ENCODE results near the gene SUZ12.
A peak's percentile ranks its signal among the peaks of the same experiment; 100 is the strongest.

The SUZ12 gene

GRCh38 chr17:32006957-32007462 lies 70.2 kb downstream of the SUZ12 start, which contains the start of gene LRRC37B:
Gene LRRC37B, plus strand, starts transcription at chr17:32007383. Its CDS starts 14,010 bp downstream, at chr17:32021393.
- Histone ChIP-seq H3K4ac (ENCODE audit: low read length) (no peak within 1 kb of the TSS), H3K79me1 (ENCODE audit: low read depth, low read length) (peaks cover 4% of the 10 kb centered on the region), H2AK5ac (ENCODE audit: low read depth, low read length) (no peak within 1 kb of the TSS), H3K36me3 (replicated peaks in 1 of 2; ENCODE audit: control insufficient read depth in 2 of 2, insufficient read depth in 2 of 2, low read length in 2 of 2) (peaks cover 2 to 25% of the 10 kb centered on the region in 2 donors), H3K23ac (ENCODE audit: low read depth, low read length, poor library complexity) (peak within 1 kb of the TSS; percentile 55), H3K9me3 (replicated peaks in 1 of 2; ENCODE audit: control insufficient read depth in 2 of 2, insufficient read depth in 1 of 2, low read depth in 1 of 2, low read length in 2 of 2) (peaks cover 0 to 3% of the 10 kb centered on the region in 2 donors), H3K27ac (replicated peaks; ENCODE audit: low read length) (peak within 1 kb of the TSS; percentile 74), H3K9ac (ENCODE audit: low read depth, low read length, poor library complexity) (peak within 1 kb of the TSS; percentile 96), H2BK120ac (ENCODE audit: low read depth, low read length) (no peak within 1 kb of the TSS), H2AFZ (ENCODE audit: low read length) (peak within 1 kb of the TSS; percentile 99), H4K8ac (ENCODE audit: low read depth, low read length) (no peak within 1 kb of the TSS), H3K14ac (ENCODE audit: low read length) (peak within 1 kb of the TSS; percentile 71), H3K4me2 (ENCODE audit: insufficient read depth, low read length, poor library complexity, severe bottlenecking) (peak within 1 kb of the TSS; percentile 82), H3K4me1 (ENCODE audit: control insufficient read depth in 2 of 2, insufficient read depth in 1 of 2, low read depth in 1 of 2, low read length in 2 of 2) (peaks cover 0 to 2% of the 10 kb centered on the region in 2 donors), H4K91ac (ENCODE audit: low read depth, low read length, poor library complexity) (no peak within 1 kb of the TSS), H2BK12ac (ENCODE audit: low read length) (no peak within 1 kb of the TSS), H2BK15ac (ENCODE audit: low read length) (no peak within 1 kb of the TSS), H3K18ac (ENCODE audit: low read length) (peak within 1 kb of the TSS; percentile 94), H3K4me3 (ENCODE audit: low read length in 2 of 2) (peak within 1 kb of the TSS; percentile 93 to 100), H2BK5ac (ENCODE audit: low read length) (peak within 1 kb of the TSS; percentile 90), H3K27me3 (ENCODE audit: control insufficient read depth in 3 of 3, insufficient read depth in 3 of 3, low read depth in 1 of 3, low read length in 3 of 3) (no peaks in the 10 kb centered on the region)
- peak; percentile 77 for DNase-seq (ENCODE audit: low spot score)
- no CpG with 5 or more reads among the region's 51 CpGs for WGBS, 2 donors (ENCODE audit: extremely low coverage in 2 of 2, insufficient read length in 2 of 2, insufficient replicate concordance in 1 of 2)

- H3K4ac ChIP-seq (ENCODE audit: low read length), result no peak overlapping the region
- no peaks in the 10 kb centered on the region for H3K27me3 ChIP-seq (ENCODE audit: control insufficient read depth in 3 of 3, insufficient read depth in 3 of 3, low read depth in 1 of 3, low read length in 3 of 3)
- no peak overlapping the region for H4K8ac ChIP-seq (ENCODE audit: low read depth, low read length)
- H3K36me3 ChIP-seq (replicated peaks in 1 of 2; ENCODE audit: control insufficient read depth in 2 of 2, insufficient read depth in 2 of 2, low read length in 2 of 2), result peaks cover 0 to 25% of the 10 kb centered on the region in 2 donors
- no peak overlapping the region for H2AK5ac ChIP-seq (ENCODE audit: low read depth, low read length)
- H3K18ac ChIP-seq (ENCODE audit: low read length), result peak overlapping the region; percentile 94
- peaks cover 4% of the 10 kb centered on the region for H3K79me1 ChIP-seq (ENCODE audit: low read depth, low read length)
- peak overlapping the region; percentile 90 for H2BK5ac ChIP-seq (ENCODE audit: low read length)
- peaks cover 0 to 3% of the 10 kb centered on the region in 2 donors for H3K9me3 ChIP-seq (replicated peaks in 1 of 2; ENCODE audit: control insufficient read depth in 2 of 2, insufficient read depth in 1 of 2, low read depth in 1 of 2, low read length in 2 of 2)
- peak overlapping the region; percentile 99 for H2AFZ ChIP-seq (ENCODE audit: low read length)
- peak overlapping the region; percentile 55 for H3K23ac ChIP-seq (ENCODE audit: low read depth, low read length, poor library complexity)
- WGBS, 2 donors (ENCODE audit: extremely low coverage in 2 of 2, insufficient read length in 2 of 2, insufficient replicate concordance in 1 of 2), result no CpG with 5 or more reads among the region's 80 CpGs
- H3K4me2 ChIP-seq (ENCODE audit: insufficient read depth, low read length, poor library complexity, severe bottlenecking), result peak overlapping the region; percentile 78
- H4K91ac ChIP-seq (ENCODE audit: low read depth, low read length, poor library complexity), result no peak overlapping the region
- peaks cover 0 to 2% of the 10 kb centered on the region in 2 donors for H3K4me1 ChIP-seq (ENCODE audit: control insufficient read depth in 2 of 2, insufficient read depth in 1 of 2, low read depth in 1 of 2, low read length in 2 of 2)
- H3K27ac ChIP-seq (replicated peaks; ENCODE audit: low read length), result peak overlapping the region; percentile 74
- no peak overlapping the region for H2BK15ac ChIP-seq (ENCODE audit: low read length)
- H3K14ac ChIP-seq (ENCODE audit: low read length), result peak overlapping the region; percentile 71
- H3K9ac ChIP-seq (ENCODE audit: low read depth, low read length, poor library complexity), result peak overlapping the region; percentile 96
- DNase-seq (ENCODE audit: low spot score), result peak; percentile 39
- H2BK120ac ChIP-seq (ENCODE audit: low read depth, low read length), result no peak overlapping the region
- peak overlapping the region; percentile 93 to 100 for H3K4me3 ChIP-seq (ENCODE audit: low read length in 2 of 2)
- no peak overlapping the region for H2BK12ac ChIP-seq (ENCODE audit: low read length)
These were observed 70.9 kb downstream of the SUZ12 start for GRCh38 chr17:32007463-32008298.

GRCh38 chr17:32009262-32009542 lies 72.4 kb downstream of the SUZ12 start:
- Histone ChIP-seq H3K4me2 (ENCODE audit: insufficient read depth, low read length, poor library complexity, severe bottlenecking) (peak overlapping the region; percentile 11), H2BK120ac (ENCODE audit: low read depth, low read length) (no peak overlapping the region), H3K4ac (ENCODE audit: low read length) (no peak overlapping the region), H2BK15ac (ENCODE audit: low read length) (no peak overlapping the region), H2AFZ (ENCODE audit: low read length) (no peak overlapping the region), H3K18ac (ENCODE audit: low read length) (no peak overlapping the region), H2BK5ac (ENCODE audit: low read length) (no peak overlapping the region), H3K27ac (replicated peaks; ENCODE audit: low read length) (no peak overlapping the region), H3K79me1 (ENCODE audit: low read depth, low read length) (peaks cover 4% of the 10 kb centered on the region), H4K8ac (ENCODE audit: low read depth, low read length) (no peak overlapping the region), H3K4me3 (ENCODE audit: low read length in 2 of 2) (peak overlapping the region in 1 of 2 donors; percentile 100), H4K91ac (ENCODE audit: low read depth, low read length, poor library complexity) (no peak overlapping the region), H3K36me3 (replicated peaks in 1 of 2; ENCODE audit: control insufficient read depth in 2 of 2, insufficient read depth in 2 of 2, low read length in 2 of 2) (peaks cover 0 to 23% of the 10 kb centered on the region in 2 donors), H3K9ac (ENCODE audit: low read depth, low read length, poor library complexity) (no peak overlapping the region), H2BK12ac (ENCODE audit: low read length) (no peak overlapping the region), H3K9me3 (replicated peaks in 1 of 2; ENCODE audit: control insufficient read depth in 2 of 2, insufficient read depth in 1 of 2, low read depth in 1 of 2, low read length in 2 of 2) (peaks cover 0 to 9% of the 10 kb centered on the region in 2 donors), H2AK5ac (ENCODE audit: low read depth, low read length) (no peak overlapping the region), H3K14ac (ENCODE audit: low read length) (no peak overlapping the region), H3K23ac (ENCODE audit: low read depth, low read length, poor library complexity) (no peak overlapping the region), H3K4me1 (ENCODE audit: control insufficient read depth in 2 of 2, insufficient read depth in 1 of 2, low read depth in 1 of 2, low read length in 2 of 2) (peaks cover 0 to 2% of the 10 kb centered on the region in 2 donors), H3K27me3 (ENCODE audit: control insufficient read depth in 3 of 3, insufficient read depth in 3 of 3, low read depth in 1 of 3, low read length in 3 of 3) (no peaks in the 10 kb centered on the region)
- DNase-seq (ENCODE audit: low spot score), result no peak
- WGBS, 2 donors (ENCODE audit: extremely low coverage in 2 of 2, insufficient read length in 2 of 2, insufficient replicate concordance in 1 of 2), result no CpG with 5 or more reads among the region's 2 CpGs

GRCh38 chr17:32010114-32010513 lies 73.3 kb downstream of the SUZ12 start:
- H2BK5ac ChIP-seq (ENCODE audit: low read length), result no peak overlapping the region
- H4K8ac ChIP-seq (ENCODE audit: low read depth, low read length), result no peak overlapping the region
- H2AFZ ChIP-seq (ENCODE audit: low read length), result no peak overlapping the region
- H3K23ac ChIP-seq (ENCODE audit: low read depth, low read length, poor library complexity), result no peak overlapping the region
- no peak overlapping the region for H3K14ac ChIP-seq (ENCODE audit: low read length)
- no peak overlapping the region for H3K18ac ChIP-seq (ENCODE audit: low read length)
- no peak overlapping the region for H3K27ac ChIP-seq (replicated peaks; ENCODE audit: low read length)
- no peak overlapping the region for H2BK120ac ChIP-seq (ENCODE audit: low read depth, low read length)
- no peak overlapping the region for H2AK5ac ChIP-seq (ENCODE audit: low read depth, low read length)
- no peak overlapping the region for H2BK15ac ChIP-seq (ENCODE audit: low read length)
- no peak overlapping the region for H3K9ac ChIP-seq (ENCODE audit: low read depth, low read length, poor library complexity)
- H2BK12ac ChIP-seq (ENCODE audit: low read length), result no peak overlapping the region
- H3K4me2 ChIP-seq (ENCODE audit: insufficient read depth, low read length, poor library complexity, severe bottlenecking), result no peak overlapping the region
- no peak overlapping the region for H3K4me3 ChIP-seq (ENCODE audit: low read length in 2 of 2)
- peaks cover 0 to 23% of the 10 kb centered on the region in 2 donors for H3K36me3 ChIP-seq (replicated peaks in 1 of 2; ENCODE audit: control insufficient read depth in 2 of 2, insufficient read depth in 2 of 2, low read length in 2 of 2)
- H4K91ac ChIP-seq (ENCODE audit: low read depth, low read length, poor library complexity), result no peak overlapping the region
- H3K4me1 ChIP-seq (ENCODE audit: control insufficient read depth in 2 of 2, insufficient read depth in 1 of 2, low read depth in 1 of 2, low read length in 2 of 2), result peaks cover 0 to 2% of the 10 kb centered on the region in 2 donors
- peaks cover 4% of the 10 kb centered on the region for H3K79me1 ChIP-seq (ENCODE audit: low read depth, low read length)
- no CpG with 5 or more reads among the region's 4 CpGs for WGBS, 2 donors (ENCODE audit: extremely low coverage in 2 of 2, insufficient read length in 2 of 2, insufficient replicate concordance in 1 of 2)
- H3K9me3 ChIP-seq (replicated peaks in 1 of 2; ENCODE audit: control insufficient read depth in 2 of 2, insufficient read depth in 1 of 2, low read depth in 1 of 2, low read length in 2 of 2), result peaks cover 0 to 9% of the 10 kb centered on the region in 2 donors
- H3K4ac ChIP-seq (ENCODE audit: low read length), result no peak overlapping the region
- no peaks in the 10 kb centered on the region for H3K27me3 ChIP-seq (ENCODE audit: control insufficient read depth in 3 of 3, insufficient read depth in 3 of 3, low read depth in 1 of 3, low read length in 3 of 3)
- no peak for DNase-seq (ENCODE audit: low spot score)
